IMR-90 (cell line): Measurements from ENCODE around the gene ZNF527.

Experiments
- CEBPB ChIP-seq: IDR thresholded peaks from 2 replicates; pipeline ENCODE4 v1.6.1; 2012; ENCODE audit warnings: low read depth, low read length, improper control_type of control experiment
- CTCF ChIP-seq: conservative IDR thresholded peaks from 2 replicates; pipeline ENCODE4 v1.5.1; 2012; ENCODE audit warnings: mild to moderate bottlenecking, low read depth, low read length, improper control_type of control experiment
- ELK1 ChIP-seq: fragments of 150-350 bp; IDR thresholded peaks from 2 replicates; pipeline ENCODE4 v1.6.1; 2016; ENCODE audit warnings: low read depth, mild to moderate bottlenecking, low read length, moderate library complexity, borderline replicate concordance
- FOS ChIP-seq: fragments of 150-350 bp; IDR thresholded peaks from 2 replicates; pipeline ENCODE4 v1.6.1; 2016; ENCODE audit warnings: low read depth, low read length
- MAFK ChIP-seq: IDR thresholded peaks from 2 replicates; pipeline ENCODE4 v1.6.1; 2012; ENCODE audit warnings: low read depth, low read length, improper control_type of control experiment
- MAZ ChIP-seq: IDR thresholded peaks from 2 replicates; pipeline ENCODE4 v1.6.1; 2012; ENCODE audit warnings: low read depth, mild to moderate bottlenecking, low read length, improper control_type of control experiment, moderate library complexity, borderline replicate concordance
- MXI1 ChIP-seq: IDR thresholded peaks from 2 replicates; pipeline ENCODE4 v1.6.1; 2012; ENCODE audit warnings: low read depth, mild to moderate bottlenecking, low read length, moderate library complexity, borderline replicate concordance
- NFE2L2 ChIP-seq: fragments of 150-350 bp; IDR thresholded peaks from 2 replicates; pipeline ENCODE4 v1.6.1; 2016; ENCODE audit warnings: low read depth, mild to moderate bottlenecking, low read length
- POLR2A ChIP-seq: IDR thresholded peaks from 2 replicates; pipeline ENCODE4 v1.6.1; 2012; ENCODE audit warnings: mild to moderate bottlenecking, low read depth, low read length
- RAD21 ChIP-seq: IDR thresholded peaks from 2 replicates; pipeline ENCODE4 v1.6.1; 2012; ENCODE audit warnings: low read length, improper control_type of control experiment
- RFX5 ChIP-seq: IDR thresholded peaks from 2 replicates; pipeline ENCODE4 v1.8.0; 2012; ENCODE audit warnings: low read depth, mild to moderate bottlenecking, low read length, moderate library complexity
- USF2 ChIP-seq: fragments of 150-350 bp; IDR thresholded peaks from 2 replicates; pipeline ENCODE4 v1.6.1; 2017; ENCODE audit warnings: mild to moderate bottlenecking, antibody characterized with exemption, low read length, low read depth

- TF ChIP-seq CTCF: no peak
- TF ChIP-seq CEBPB: no peak
- TF ChIP-seq ELK1: no peak
- no peak for TF ChIP-seq USF2
- no peak for TF ChIP-seq POLR2A
- no peak for TF ChIP-seq FOS
- TF ChIP-seq MAZ: no peak
- TF ChIP-seq RAD21: no peak
- TF ChIP-seq RFX5: no peak
- no peak for TF ChIP-seq MXI1
- no peak for TF ChIP-seq NFE2L2
- no peak for TF ChIP-seq MAFK
Observed at GRCh38 chr19:37362733-37363132, 8.2 kb upstream of the ZNF527 start.
